HG03469 (cell line): ENCODE data around the gene DLL4.
"Not testable (repeated sequence)": the region's sequence is repeated elsewhere in the genome, so short reads cannot be mapped to it uniquely, and the experiment has no call there.

ENCODE experiments used
- ATAC-seq: cut with Tn5 transposase; IDR thresholded peaks from one replicate; pipeline ENCODE4 v1.9.1; 2021; ENCODE audit warnings: mild to moderate bottlenecking, moderate library complexity, moderate number of reproducible peaks; ENCODE audit not compliant: unreplicated experiment

DLL4 gene

GRCh38 chr15:40957581-40958051 lies 28.5 kb downstream of the DLL4 start:
- ATAC-seq, result no peak

DNA sequence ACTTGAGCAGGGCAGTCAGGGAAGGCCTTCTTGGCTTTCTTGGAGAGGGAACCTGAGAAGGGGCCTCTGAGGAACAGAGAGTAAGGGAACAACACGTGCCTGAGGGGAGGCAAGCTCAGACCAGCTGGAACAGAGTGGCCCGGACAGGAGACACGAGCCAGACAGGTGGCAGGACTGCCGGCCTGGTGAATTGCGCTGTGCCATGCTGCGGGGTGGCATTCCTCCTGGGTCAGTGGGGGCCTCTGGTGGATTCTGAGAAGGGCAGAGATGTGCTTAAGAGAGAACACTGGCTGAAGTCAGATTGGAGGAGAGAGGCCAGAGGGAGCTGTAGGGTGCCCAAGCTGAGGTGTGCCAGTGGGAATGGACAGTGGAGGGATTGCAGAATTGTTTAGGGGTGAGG lies 29.0 kb downstream of the DLL4 start:
- ATAC-seq, result no peak

GRCh38 chr15:40958723-40959122 lies 29.6 kb downstream of the DLL4 start:
- no peak for ATAC-seq

DNA sequence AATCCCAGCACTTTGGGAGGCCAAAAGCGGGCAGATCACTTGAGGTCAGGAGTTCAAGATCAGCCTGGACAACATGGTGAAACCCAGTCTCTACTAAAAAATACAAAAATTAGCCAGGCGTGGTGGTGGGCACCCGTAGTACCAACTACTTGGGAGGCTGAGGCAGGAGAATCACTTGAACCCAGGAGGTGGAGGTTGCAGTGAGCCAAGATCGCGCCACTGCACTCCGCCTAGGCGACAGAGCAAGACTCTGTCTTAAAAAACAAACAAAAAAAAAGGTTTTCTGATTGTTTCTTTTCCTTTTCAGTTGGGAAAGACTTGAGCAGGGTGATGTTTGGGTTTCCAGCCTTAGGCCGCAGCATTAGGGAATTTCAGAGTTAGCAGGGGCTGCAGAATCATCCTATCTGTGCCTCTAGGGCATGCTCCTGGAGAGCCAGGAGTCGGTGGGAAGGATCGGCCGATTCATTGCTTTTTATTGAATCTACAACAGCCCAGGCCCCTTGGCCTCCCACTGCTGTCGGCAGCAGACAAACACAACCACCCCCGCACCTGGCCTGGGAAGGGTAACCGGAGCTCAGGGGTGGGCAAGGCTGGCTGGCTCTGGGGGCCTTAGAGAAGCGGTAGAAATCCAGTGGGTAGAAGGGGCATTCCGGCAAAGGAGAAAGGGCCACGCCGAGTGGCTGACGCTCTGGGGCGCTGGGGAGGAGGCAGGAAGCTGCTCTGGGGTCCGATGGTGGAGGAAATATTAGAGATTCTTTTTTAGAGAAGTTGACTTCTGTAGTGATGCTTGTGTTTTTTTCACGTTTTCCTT lies 30.4 kb downstream of the DLL4 start:
- ATAC-seq, result no peak

GRCh38 chr15:40960151-40960885 lies 31.2 kb downstream of the DLL4 start:
- no peak for ATAC-seq

DNA sequence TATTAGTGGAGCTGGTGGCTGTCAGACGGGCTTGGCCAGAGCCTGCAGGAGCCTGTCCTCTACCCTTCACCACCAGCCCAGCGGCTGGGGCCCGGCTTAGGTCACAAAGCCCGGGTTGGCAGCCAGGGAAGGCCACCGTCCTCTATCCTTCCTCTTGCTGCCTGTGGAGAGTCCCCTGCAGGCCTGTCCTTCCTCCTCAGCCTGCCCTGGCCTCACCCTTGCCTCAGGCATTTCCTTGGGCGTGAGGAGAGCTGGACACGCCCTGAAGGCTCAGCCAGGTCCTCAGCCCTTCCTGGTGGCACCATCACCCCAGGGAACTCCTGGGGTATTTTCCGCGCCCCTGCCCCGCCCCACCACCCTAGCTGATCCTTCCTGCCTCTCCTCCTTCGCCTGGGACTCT lies 31.8 kb downstream of the DLL4 start:
- ATAC-seq, result no peak

DNA sequence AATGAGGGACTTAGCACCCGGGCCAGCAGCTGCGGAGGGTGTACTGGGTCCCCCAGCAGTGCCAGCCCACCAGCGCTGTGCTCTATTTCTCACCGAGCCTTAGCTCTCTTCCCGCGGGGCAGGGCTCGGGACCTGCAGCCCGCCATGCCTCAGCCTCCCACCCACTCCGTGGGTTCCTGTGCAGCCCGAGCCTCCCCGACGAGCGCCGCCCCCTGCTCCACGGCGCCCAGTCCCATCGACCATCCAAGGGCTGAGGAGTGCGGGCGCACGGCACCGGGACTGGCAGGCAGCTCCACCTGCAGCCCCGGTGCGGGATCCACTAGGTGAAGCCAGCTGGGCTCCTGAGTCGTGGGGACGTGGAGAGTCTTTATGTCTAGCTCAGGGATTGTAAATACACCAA lies 32.6 kb downstream of the DLL4 start:
- not testable (repeated sequence) for ATAC-seq

- ATAC-seq, result not testable (repeated sequence)
Measured at GRCh38 chr15:40962317-40962716, 33.2 kb downstream of the DLL4 start.

GRCh38 chr15:40963201-40963600 lies 34.1 kb downstream of the DLL4 start:
- ATAC-seq, result no peak

- no peak for ATAC-seq
Measured at GRCh38 chr15:40964006-40964405, 34.9 kb downstream of the DLL4 start.

DNA sequence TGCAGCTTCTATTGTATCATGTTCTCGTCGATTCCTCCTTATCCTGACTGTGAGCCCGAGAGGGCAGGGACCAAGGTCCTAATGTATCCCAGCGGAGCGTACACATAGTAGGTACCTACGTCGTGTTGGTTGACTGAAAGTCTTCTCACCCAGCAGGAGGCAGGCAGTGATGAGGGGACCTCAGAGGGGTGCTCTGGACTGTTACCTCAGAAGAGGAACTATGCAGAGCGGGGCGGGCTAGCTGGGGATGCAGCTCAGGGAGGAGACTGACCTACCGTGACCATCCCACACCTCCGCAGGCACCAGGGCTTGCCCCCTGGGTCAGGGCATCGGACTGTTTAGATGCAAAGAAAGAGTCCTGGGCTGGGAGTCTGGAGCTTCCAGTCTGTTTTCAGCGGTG lies 35.5 kb downstream of the DLL4 start:
- no peak for ATAC-seq

DNA sequence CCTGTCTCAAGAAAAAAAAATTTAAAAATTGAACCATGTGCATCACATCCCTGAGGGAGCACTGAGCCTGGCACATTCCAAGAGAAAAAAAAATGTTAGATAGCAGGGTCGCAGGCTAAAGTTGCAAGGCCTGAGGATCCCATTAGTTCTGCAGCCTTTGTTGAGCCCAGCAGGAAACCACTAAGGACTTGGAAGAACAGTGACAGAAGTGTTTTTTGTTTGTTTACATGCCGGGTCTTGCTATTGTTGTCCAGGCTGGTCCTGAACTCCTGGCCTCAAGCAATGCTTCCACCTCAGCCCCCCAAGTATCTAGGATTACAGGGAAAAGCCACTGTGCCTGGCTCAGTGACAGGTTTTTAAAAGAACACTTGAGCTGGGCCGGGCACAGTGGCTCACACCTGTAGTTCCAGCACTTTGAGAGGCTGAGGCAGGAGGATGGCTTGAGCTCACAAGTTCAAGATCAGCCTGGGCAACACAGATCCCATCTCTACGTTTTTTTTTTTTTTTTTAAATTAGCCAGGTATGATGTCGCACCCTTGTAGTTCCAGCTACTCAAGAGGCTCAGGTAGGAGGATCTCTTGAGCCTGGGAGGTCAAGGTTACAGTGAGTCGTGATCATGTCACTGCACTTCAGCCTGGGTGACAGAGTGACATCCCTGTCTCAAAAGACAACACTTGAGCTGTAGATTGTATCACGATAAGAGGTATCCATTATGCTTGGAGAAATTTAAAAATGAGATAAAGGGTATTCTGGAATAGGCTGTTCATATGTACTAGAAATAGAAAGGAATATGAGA lies 39.3 kb downstream of the DLL4 start:
- no peak for ATAC-seq

GRCh38 chr15:40969363-40969762 lies 40.2 kb downstream of the DLL4 start:
- no peak for ATAC-seq

DNA sequence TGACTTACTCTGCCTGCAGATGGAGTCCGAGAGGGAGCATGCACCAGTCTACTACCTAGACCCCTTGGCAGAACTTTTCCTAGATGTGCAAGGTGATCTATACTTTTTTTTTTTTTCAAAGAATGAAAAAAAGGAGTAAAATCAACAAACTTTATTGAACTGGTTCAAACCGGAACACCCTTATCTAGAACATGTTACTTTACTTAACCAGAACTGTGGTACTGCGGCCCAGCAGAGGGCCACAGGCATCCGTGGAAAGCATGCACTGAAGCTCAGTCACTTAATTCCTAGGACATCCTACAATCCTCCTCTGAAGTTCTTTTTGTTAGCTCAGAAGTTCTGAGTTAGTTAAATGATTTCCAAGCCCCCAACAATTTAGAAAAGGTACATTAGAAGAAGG lies 45.7 kb downstream of the DLL4 start:
- no peak for ATAC-seq

DNA sequence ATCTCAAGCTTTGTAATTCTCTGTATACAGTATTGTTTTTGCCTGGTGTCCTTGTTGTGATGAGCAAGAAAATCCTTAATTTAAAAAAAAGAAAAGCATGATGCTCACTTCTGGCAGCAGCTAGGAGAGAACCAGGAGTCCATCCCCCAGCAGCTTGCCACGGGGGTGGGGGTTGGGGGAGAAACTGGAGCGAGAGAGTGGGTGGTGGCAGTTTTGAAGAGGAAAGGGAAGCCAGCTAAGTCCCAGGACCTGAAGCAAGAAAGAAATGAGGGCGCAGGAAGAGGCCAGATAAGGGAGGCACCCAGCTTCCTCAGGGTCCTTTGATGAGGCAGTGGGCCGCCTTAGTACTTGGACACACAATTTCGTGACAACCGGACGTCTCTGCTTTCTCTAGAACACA lies 47.7 kb downstream of the DLL4 start:
- no peak for ATAC-seq

DNA sequence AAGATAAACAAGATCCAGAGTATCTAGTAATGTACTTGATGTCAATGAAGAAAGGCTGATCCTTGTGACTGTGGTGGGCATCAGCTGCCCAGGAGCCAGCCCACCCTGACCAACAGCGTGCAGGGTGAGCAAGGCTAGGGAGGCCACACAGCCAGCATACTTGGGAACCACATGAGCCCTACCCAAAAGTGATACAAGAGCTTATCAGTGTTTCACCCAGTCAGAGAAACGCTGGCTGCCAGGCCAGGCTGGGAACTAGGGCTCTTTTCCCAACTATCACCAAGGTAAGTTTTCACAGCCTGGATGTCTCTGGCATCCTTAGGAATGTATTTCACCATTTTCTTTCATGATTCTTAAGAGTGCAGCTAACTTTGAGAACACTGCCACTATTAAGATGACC lies 49.0 kb downstream of the DLL4 start:
- ATAC-seq, result no peak

GRCh38 chr15:40978562-40978961 lies 49.4 kb downstream of the DLL4 start:
- no peak for ATAC-seq

GRCh38 chr15:40981186-40981585 lies 52.0 kb downstream of the DLL4 start:
- ATAC-seq, result no peak

GRCh38 chr15:40982855-40983254 lies 53.7 kb downstream of the DLL4 start:
- ATAC-seq, result no peak

GRCh38 chr15:40984406-40984805 lies 55.3 kb downstream of the DLL4 start:
- ATAC-seq, result no peak

GRCh38 chr15:40984964-40985363 lies 55.8 kb downstream of the DLL4 start:
- ATAC-seq, result no peak
